Panc1 (cell line): ENCODE measurements around the gene ST3GAL5.

Experiments used
- CTCF ChIP-seq: fragments of 450-650 bp; IDR thresholded peaks from 2 replicates; pipeline ENCODE4 v1.5.1; 2017; ENCODE audit warnings: mild to moderate bottlenecking
- POLR2AphosphoS5 ChIP-seq: IDR thresholded peaks from 2 replicates; pipeline ENCODE4 v1.6.1; 2012; ENCODE audit warnings: mild to moderate bottlenecking, low read depth, low read length, moderate library complexity
- REST ChIP-seq, 2 experiments: IDR thresholded peaks; 2 replicates each; pipeline ENCODE4 v1.6.1; 2011 to 2012; ENCODE audit warnings: low read depth in 2 of 2, control low read depth in 1 of 2, low read length in 1 of 2, mild to moderate bottlenecking in 1 of 2, moderate library complexity in 1 of 2; ENCODE audit not compliant: insufficient read depth in 1 of 2
- SIN3A ChIP-seq: IDR thresholded peaks from 2 replicates; pipeline ENCODE4 v1.6.1; 2012; ENCODE audit warnings: low read depth, mild to moderate bottlenecking, low read length, moderate library complexity, borderline replicate concordance; ENCODE audit not compliant: insufficient read depth
- TCF7L2 ChIP-seq: IDR thresholded peaks from 2 replicates; pipeline ENCODE4 v1.6.1; 2011; ENCODE audit warnings: mild to moderate bottlenecking, low read depth, low read length, inconsistent platforms

GRCh38 chr2:85797263-85797660 is 91.5 kb downstream of the ST3GAL5 start:
- TF ChIP-seq CTCF: no peak
- TF ChIP-seq TCF7L2: no peak
- TF ChIP-seq POLR2AphosphoS5: no peak
- no peak for TF ChIP-seq REST (IDR thresholded peaks at IDR 0.05; ENCODE audit: insufficient read depth in 1 of 2, low read depth in 2 of 2, low read length in 1 of 2)
- no peak for TF ChIP-seq SIN3A
